ENCODE data around the gene GTF2F2. TPM values are rescaled to one million over a fixed set of nuclear protein-coding genes. Genes with fewer than 3 reads are reported as not detected.

GTF2F2 gene
- total RNA-seq = 23.4 and 25.1 TPM in 2 replicates

GRCh38 chr13:45119991-45120864, at the start of gene GTF2F2:
GTF2F2 (plus strand) TSS chr13:45120510; CDS start chr13:45120656, 146 bp downstream.

GRCh38 chr13:45200701-45201232, 80.5 kb downstream of the GTF2F2 start, which contains the start of gene KCTD4:
KCTD4 (minus strand) TSS chr13:45201045; CDS start chr13:45194567, 6,478 bp downstream.

Other genes with a start within 250 kb of the GTF2F2 start
- gene NUFIP1, start 131.0 kb upstream of the GTF2F2 start, total RNA-seq = 2.3 and 3.3 TPM in 2 replicates
- 28.2 and 28.8 TPM in 2 replicates for gene GPALPP1, start 131.0 kb upstream of the GTF2F2 start, total RNA-seq
- gene KCTD4, start 80.5 kb downstream of the GTF2F2 start, total RNA-seq = 0.28 and 0.38 TPM in 2 replicates
- gene TPT1, start 220.7 kb downstream of the GTF2F2 start, total RNA-seq = 1,580 and 3,445 TPM in 2 replicates